GM12891 (cell line): ENCODE results near the gene KRTAP4-9.
"Not testable (repeated sequence)": the region's sequence is repeated elsewhere in the genome, so short reads cannot be mapped to it uniquely, and the experiment has no call there.

Source experiments
- PAX5 ChIP-seq: IDR thresholded peaks from 2 replicates; pipeline ENCODE4 v1.6.1; 2011; ENCODE audit warnings: low read length, moderate library complexity, mild to moderate bottlenecking; ENCODE audit not compliant: insufficient read depth, severe bottlenecking
- POLR2A ChIP-seq: IDR thresholded peaks from 2 replicates; pipeline ENCODE4 v1.6.1; 2011; ENCODE audit warnings: low read depth, low read length, control low read depth
- POLR2AphosphoS5 ChIP-seq: IDR thresholded peaks from 2 replicates; pipeline ENCODE4 v1.6.1; 2011; ENCODE audit warnings: low read depth, low read length, control low read depth
- SPI1 ChIP-seq: IDR thresholded peaks from 2 replicates; pipeline ENCODE4 v1.6.1; 2011; ENCODE audit warnings: low read depth, low read length, control low read depth
- TAF1 ChIP-seq: IDR thresholded peaks from 2 replicates; pipeline ENCODE4 v1.6.1; 2011; ENCODE audit warnings: low read depth, low read length, control low read depth

DNA sequence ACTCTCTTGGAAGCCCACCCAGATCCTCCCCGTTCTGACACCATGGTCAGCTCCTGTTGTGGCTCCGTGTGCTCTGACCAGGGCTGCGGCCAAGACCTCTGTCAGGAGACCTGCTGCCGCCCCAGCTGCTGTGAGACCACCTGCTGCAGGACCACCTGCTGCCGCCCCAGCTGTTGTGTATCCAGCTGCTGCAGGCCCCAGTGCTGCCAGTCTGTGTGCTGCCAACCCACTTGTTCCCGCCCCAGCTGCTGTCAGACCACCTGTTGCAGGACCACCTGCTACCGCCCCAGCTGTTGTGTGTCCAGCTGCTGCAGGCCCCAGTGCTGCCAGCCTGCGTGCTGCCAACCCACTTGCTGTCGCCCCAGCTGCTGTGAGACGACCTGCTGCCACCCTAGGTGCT, at the start of gene KRTAP4-9:
- not testable (repeated sequence) for TF ChIP-seq TAF1, POLR2AphosphoS5, POLR2A, PAX5, SPI1
